IPS-18a (cell line): ENCODE data around the gene TEAD1.

Experiments used
- H3K27ac ChIP-seq: one replicate; pipeline ENCODE4 v1.5.1; 2013; ENCODE audit warnings: low read length
- H3K27me3 ChIP-seq: one replicate; pipeline ENCODE4 v1.6.1; 2013; ENCODE audit warnings: mild to moderate bottlenecking, low read length; ENCODE audit not compliant: control insufficient read depth, insufficient read depth
- H3K36me3 ChIP-seq: one replicate; pipeline ENCODE4 v1.6.1; 2013; ENCODE audit warnings: low read depth, low read length; ENCODE audit not compliant: control insufficient read depth
- H3K4me1 ChIP-seq: one replicate; pipeline ENCODE4 v1.6.1; 2013; ENCODE audit warnings: low read depth, low read length; ENCODE audit not compliant: control insufficient read depth
- H3K4me3 ChIP-seq: one replicate; pipeline ENCODE4 v1.5.1; 2013; ENCODE audit warnings: low read length
- H3K9ac ChIP-seq: one replicate; pipeline ENCODE4 v1.6.1; 2013; ENCODE audit warnings: mild to moderate bottlenecking, low read length, moderate library complexity
- H3K9me3 ChIP-seq: one replicate; pipeline ENCODE4 v1.6.1; 2013; ENCODE audit warnings: low read depth, low read length; ENCODE audit not compliant: control insufficient read depth

TEAD1 gene

GRCh38 chr11:12715941-12716340 is 41.7 kb downstream of the TEAD1 start:
- Histone ChIP-seq H3K4me1 (peaks cover 44% of the 10 kb centered on the region), H3K27ac (no peak overlapping the region), H3K9ac (no peak overlapping the region), H3K27me3 (no peaks in the 10 kb centered on the region), H3K4me3 (no peak overlapping the region), H3K36me3 (no peaks in the 10 kb centered on the region), H3K9me3 (no peaks in the 10 kb centered on the region)

- Histone ChIP-seq H3K9ac (no peak overlapping the region), H3K9me3 (no peaks in the 10 kb centered on the region), H3K4me1 (peaks cover 53% of the 10 kb centered on the region), H3K27ac (no peak overlapping the region), H3K27me3 (no peaks in the 10 kb centered on the region), H3K4me3 (no peak overlapping the region), H3K36me3 (no peaks in the 10 kb centered on the region)
Measured at GRCh38 chr11:12716816-12717215, 42.6 kb downstream of the TEAD1 start.

- Histone ChIP-seq H3K9ac (no peak overlapping the region), H3K4me1 (peaks cover 63% of the 10 kb centered on the region), H3K27ac (no peak overlapping the region), H3K9me3 (no peaks in the 10 kb centered on the region), H3K4me3 (no peak overlapping the region), H3K36me3 (no peaks in the 10 kb centered on the region), H3K27me3 (no peaks in the 10 kb centered on the region)
Measured at GRCh38 chr11:12717851-12718291, 43.6 kb downstream of the TEAD1 start.

GRCh38 chr11:12719221-12719620 is 45.0 kb downstream of the TEAD1 start:
- Histone ChIP-seq H3K9me3 (no peaks in the 10 kb centered on the region), H3K4me1 (peaks cover 77% of the 10 kb centered on the region), H3K27me3 (no peaks in the 10 kb centered on the region), H3K4me3 (no peak overlapping the region), H3K27ac (no peak overlapping the region), H3K36me3 (no peaks in the 10 kb centered on the region), H3K9ac (no peak overlapping the region)

- Histone ChIP-seq H3K4me1 (peaks cover 83% of the 10 kb centered on the region), H3K9ac (no peak overlapping the region), H3K27ac (no peak overlapping the region), H3K9me3 (no peaks in the 10 kb centered on the region), H3K27me3 (no peaks in the 10 kb centered on the region), H3K4me3 (no peak overlapping the region), H3K36me3 (no peaks in the 10 kb centered on the region)
Measured at GRCh38 chr11:12721816-12722604, 47.8 kb downstream of the TEAD1 start.

GRCh38 chr11:12723421-12724300 is 49.4 kb downstream of the TEAD1 start:
- Histone ChIP-seq H3K9me3 (no peaks in the 10 kb centered on the region), H3K4me1 (peaks cover 78% of the 10 kb centered on the region), H3K36me3 (no peaks in the 10 kb centered on the region), H3K27ac (peak overlapping the region; percentile 76), H3K27me3 (no peaks in the 10 kb centered on the region), H3K4me3 (peak overlapping the region; percentile 45), H3K9ac (peak overlapping the region; percentile 70)

GRCh38 chr11:12724301-12725054 is 50.3 kb downstream of the TEAD1 start:
- H3K4me1 ChIP-seq = peaks cover 72% of the 10 kb centered on the region
- no peaks in the 10 kb centered on the region for H3K27me3 ChIP-seq
- H3K4me3 ChIP-seq = peak overlapping the region; percentile 45
- H3K9me3 ChIP-seq = no peaks in the 10 kb centered on the region
- peak overlapping the region; percentile 70 for H3K9ac ChIP-seq
- no peaks in the 10 kb centered on the region for H3K36me3 ChIP-seq
- peak overlapping the region; percentile 76 for H3K27ac ChIP-seq

GRCh38 chr11:12725055-12725862 is 51.0 kb downstream of the TEAD1 start:
- Histone ChIP-seq H3K27me3 (no peaks in the 10 kb centered on the region), H3K9me3 (no peaks in the 10 kb centered on the region), H3K36me3 (no peaks in the 10 kb centered on the region), H3K4me1 (peaks cover 67% of the 10 kb centered on the region), H3K4me3 (no peak overlapping the region), H3K27ac (peak overlapping the region; percentile 2), H3K9ac (no peak overlapping the region)

- no peak overlapping the region for H3K27ac ChIP-seq
Measured at GRCh38 chr11:12725863-12726682, 51.9 kb downstream of the TEAD1 start.

GRCh38 chr11:12727563-12728211 is 53.5 kb downstream of the TEAD1 start:
- Histone ChIP-seq H3K4me1 (peaks cover 43% of the 10 kb centered on the region), H3K36me3 (no peaks in the 10 kb centered on the region), H3K9ac (no peak overlapping the region), H3K4me3 (no peak overlapping the region), H3K9me3 (no peaks in the 10 kb centered on the region), H3K27ac (no peak overlapping the region), H3K27me3 (no peaks in the 10 kb centered on the region)

More at GRCh38 chr11:12725863-12726682, 51.9 kb downstream of the TEAD1 start:
- Histone ChIP-seq H3K9ac (no peak overlapping the region), H3K9me3 (no peaks in the 10 kb centered on the region), H3K36me3 (no peaks in the 10 kb centered on the region), H3K4me3 (no peak overlapping the region), H3K4me1 (peaks cover 59% of the 10 kb centered on the region), H3K27me3 (no peaks in the 10 kb centered on the region)
